Eye (tissue), 1 donor: ENCODE results near the gene TOMM5.

Experiments used
- DNase-seq: peaks from one replicate; pipeline ENCODE4 v3.0.0-alpha.2; 2015

TOMM5 gene

GRCh38 chr9:37592108-37592951, at the start of gene TOMM5:
Gene TOMM5, minus strand, starts transcription at chr9:37592597. Its CDS starts 65 bp downstream, at chr9:37592532.
- peak; percentile 97 for DNase-seq

- no peak for DNase-seq
Measured at GRCh38 chr9:37641331-37641730, 48.9 kb upstream of the TOMM5 start.

- peak; percentile 72 for DNase-seq
Measured at GRCh38 chr9:37640246-37640645, 47.8 kb upstream of the TOMM5 start.

GRCh38 chr9:37639841-37640240, 47.4 kb upstream of the TOMM5 start:
- DNase-seq = no peak

- no peak for DNase-seq
Measured at GRCh38 chr9:37639109-37639762, 46.8 kb upstream of the TOMM5 start.

GRCh38 chr9:37636511-37637448, 44.4 kb upstream of the TOMM5 start:
- no peak for DNase-seq

GRCh38 chr9:37635808-37636207, 43.4 kb upstream of the TOMM5 start:
- DNase-seq = no peak

- DNase-seq = no peak
Measured at GRCh38 chr9:37632479-37632878, 40.1 kb upstream of the TOMM5 start.

- no peak for DNase-seq
Measured at GRCh38 chr9:37626708-37627292, 34.4 kb upstream of the TOMM5 start.

GRCh38 chr9:37625758-37626147, 33.4 kb upstream of the TOMM5 start:
- DNase-seq = no peak

- DNase-seq = no peak
Measured at GRCh38 chr9:37625036-37625757, 32.8 kb upstream of the TOMM5 start.

GRCh38 chr9:37624073-37624472, 31.7 kb upstream of the TOMM5 start:
- DNase-seq = no peak

- no peak for DNase-seq
Measured at GRCh38 chr9:37623267-37623666, 30.9 kb upstream of the TOMM5 start.

GRCh38 chr9:37622462-37622861, 30.1 kb upstream of the TOMM5 start:
- no peak for DNase-seq

- DNase-seq = peak; percentile 37
Measured at GRCh38 chr9:37621273-37622121, 29.1 kb upstream of the TOMM5 start.

GRCh38 chr9:37620396-37620795, 28.0 kb upstream of the TOMM5 start:
- no peak for DNase-seq

GRCh38 chr9:37619806-37620205, 27.4 kb upstream of the TOMM5 start:
- peak; percentile 12 for DNase-seq

- peak; percentile 27 for DNase-seq
Measured at GRCh38 chr9:37618817-37619216, 26.4 kb upstream of the TOMM5 start.

GRCh38 chr9:37617832-37618231, 25.4 kb upstream of the TOMM5 start:
- DNase-seq = peak; percentile 87

GRCh38 chr9:37617161-37617560, 24.8 kb upstream of the TOMM5 start:
- peak; percentile 4 for DNase-seq

GRCh38 chr9:37611961-37612360, 19.6 kb upstream of the TOMM5 start:
- DNase-seq = peak; percentile 30
